DOHH2 (cell line): ENCODE results near the gene DLX3.

Experiments used
- EZH2phosphoT487 ChIP-seq: fragments of 200-600 bp; sonication (generic); IDR thresholded peaks from 2 replicates; pipeline ENCODE4 v1.6.1; 2017; ENCODE audit warnings: borderline replicate concordance, mild to moderate bottlenecking, antibody characterized with exemption, low read length, moderate library complexity, mixed read lengths
- TF ChIP-seq, protein P1 (sequence below): fragments of 200-600 bp; sonication (generic); IDR thresholded peaks from one replicate; pipeline ENCODE4 v1.5.1; 2014; ENCODE audit warnings: antibody characterized with exemption, mild to moderate bottlenecking, low read depth, low read length; ENCODE audit not compliant: poor library complexity, severe bottlenecking

DNA sequence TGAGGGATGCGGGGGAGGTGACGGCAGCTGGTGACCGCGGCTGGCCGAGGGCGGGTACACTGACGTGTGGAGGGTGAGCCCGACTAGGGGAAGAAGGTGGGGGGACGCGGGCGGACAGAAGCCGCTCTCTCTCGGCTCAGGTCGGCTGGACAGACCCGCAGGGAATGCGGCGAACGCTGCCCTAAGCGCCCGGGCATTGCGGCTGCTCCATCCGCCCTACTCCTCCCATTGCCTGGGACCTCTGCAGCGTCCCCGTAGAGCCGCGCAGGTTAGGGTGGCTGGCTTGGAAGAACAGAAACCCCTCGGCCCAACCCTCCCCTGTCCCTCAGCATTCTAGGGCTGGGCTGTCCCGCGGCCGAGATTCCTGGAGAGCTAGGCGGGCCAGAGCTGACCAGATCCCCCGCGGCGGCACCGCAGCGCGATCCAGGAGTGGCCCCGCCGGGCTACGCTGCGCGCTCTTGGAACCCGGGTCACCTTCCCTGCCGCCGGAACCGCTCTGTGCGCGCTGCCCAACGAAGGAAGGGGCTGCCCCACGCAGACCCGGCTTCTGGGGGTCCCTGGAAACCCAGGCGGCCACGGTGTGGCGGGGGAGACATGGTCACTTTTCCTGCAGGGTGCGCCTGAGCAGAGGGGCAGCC lies 23.1 kb downstream of the DLX3 start:
- TF ChIP-seq, protein P1, sequence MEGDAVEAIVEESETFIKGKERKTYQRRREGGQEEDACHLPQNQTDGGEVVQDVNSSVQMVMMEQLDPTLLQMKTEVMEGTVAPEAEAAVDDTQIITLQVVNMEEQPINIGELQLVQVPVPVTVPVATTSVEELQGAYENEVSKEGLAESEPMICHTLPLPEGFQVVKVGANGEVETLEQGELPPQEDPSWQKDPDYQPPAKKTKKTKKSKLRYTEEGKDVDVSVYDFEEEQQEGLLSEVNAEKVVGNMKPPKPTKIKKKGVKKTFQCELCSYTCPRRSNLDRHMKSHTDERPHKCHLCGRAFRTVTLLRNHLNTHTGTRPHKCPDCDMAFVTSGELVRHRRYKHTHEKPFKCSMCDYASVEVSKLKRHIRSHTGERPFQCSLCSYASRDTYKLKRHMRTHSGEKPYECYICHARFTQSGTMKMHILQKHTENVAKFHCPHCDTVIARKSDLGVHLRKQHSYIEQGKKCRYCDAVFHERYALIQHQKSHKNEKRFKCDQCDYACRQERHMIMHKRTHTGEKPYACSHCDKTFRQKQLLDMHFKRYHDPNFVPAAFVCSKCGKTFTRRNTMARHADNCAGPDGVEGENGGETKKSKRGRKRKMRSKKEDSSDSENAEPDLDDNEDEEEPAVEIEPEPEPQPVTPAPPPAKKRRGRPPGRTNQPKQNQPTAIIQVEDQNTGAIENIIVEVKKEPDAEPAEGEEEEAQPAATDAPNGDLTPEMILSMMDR = no peak
- TF ChIP-seq EZH2phosphoT487 = no peak
